HG03060 (cell line): ENCODE data around the gene SLC26A5.

Source experiments
- ATAC-seq: cut with Tn5 transposase; IDR thresholded peaks from one replicate; pipeline ENCODE4 v1.9.1; 2021; ENCODE audit warnings: low read depth, moderate number of reproducible peaks; ENCODE audit not compliant: unreplicated experiment

Gene SLC26A5

DNA sequence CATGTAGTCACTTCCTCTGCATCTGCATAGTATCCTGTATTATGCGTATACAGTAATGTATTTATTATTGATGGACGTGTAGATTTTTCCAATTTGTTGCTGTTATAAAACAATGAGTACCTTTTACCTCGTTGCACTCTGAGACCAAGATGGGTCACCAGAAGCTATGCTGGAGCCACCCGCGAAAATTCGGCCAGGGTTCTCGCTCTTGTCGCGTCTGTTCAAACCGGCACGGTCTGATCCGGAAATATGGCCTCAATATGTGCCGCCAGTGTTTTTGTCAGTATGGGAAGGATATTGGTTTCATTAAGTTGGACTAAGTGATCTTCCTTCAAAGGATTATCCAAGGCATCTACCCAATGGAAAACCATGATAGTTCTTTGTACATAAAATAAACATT lies 97.6 kb downstream of the SLC26A5 start:
- ATAC-seq, result no peak

- peak; percentile 64 for ATAC-seq
Observed at GRCh38 chr7:103347507-103348267, 98.3 kb downstream of the SLC26A5 start, which contains the start of gene PSMC2. Gene PSMC2, plus strand, starts transcription at chr7:103347643. Its CDS starts 69 bp downstream, at chr7:103347712.

GRCh38 chr7:103346396-103346795 lies 99.6 kb downstream of the SLC26A5 start:
- no peak for ATAC-seq

DNA sequence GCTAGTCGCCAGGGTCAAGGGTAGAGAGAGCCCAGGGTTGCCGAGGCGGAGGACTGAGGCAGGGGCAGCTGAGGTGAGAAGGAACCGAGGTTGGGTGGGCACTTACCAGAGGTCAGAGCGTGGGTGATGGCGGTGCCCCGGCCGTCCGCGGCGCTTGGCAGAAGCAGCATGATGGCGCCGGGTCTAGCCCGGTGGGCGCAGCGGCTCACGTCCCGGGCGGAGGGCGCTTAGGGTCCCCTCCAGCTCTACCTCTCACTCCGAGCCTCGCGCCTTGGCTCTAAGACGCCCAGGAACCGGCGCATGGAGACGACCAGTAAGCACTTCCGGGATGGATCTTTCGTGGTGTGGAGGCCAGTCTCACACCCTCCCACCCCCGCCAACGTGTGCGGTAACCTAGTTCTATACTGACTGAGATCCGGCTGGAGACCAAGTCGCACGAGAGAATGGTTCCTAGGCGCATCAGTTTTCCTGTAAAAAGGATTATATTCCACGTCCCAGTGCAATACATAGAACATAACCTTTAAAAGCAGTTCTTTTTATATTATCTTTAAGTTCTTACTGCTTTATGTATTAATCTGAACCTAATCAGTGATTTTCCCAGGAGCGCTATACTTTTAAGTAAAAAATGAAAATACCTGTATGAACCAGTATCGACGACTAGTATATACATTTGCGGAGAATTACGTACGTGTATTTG lies 101.4 kb downstream of the SLC26A5 start, which contains the start of gene DNAJC2:
Gene DNAJC2 (minus strand): TSS at position 315 of the 697 bp plus-strand sequence. CDS start 145 bp downstream, at position 170.
- peak; percentile 63 for ATAC-seq

DNA sequence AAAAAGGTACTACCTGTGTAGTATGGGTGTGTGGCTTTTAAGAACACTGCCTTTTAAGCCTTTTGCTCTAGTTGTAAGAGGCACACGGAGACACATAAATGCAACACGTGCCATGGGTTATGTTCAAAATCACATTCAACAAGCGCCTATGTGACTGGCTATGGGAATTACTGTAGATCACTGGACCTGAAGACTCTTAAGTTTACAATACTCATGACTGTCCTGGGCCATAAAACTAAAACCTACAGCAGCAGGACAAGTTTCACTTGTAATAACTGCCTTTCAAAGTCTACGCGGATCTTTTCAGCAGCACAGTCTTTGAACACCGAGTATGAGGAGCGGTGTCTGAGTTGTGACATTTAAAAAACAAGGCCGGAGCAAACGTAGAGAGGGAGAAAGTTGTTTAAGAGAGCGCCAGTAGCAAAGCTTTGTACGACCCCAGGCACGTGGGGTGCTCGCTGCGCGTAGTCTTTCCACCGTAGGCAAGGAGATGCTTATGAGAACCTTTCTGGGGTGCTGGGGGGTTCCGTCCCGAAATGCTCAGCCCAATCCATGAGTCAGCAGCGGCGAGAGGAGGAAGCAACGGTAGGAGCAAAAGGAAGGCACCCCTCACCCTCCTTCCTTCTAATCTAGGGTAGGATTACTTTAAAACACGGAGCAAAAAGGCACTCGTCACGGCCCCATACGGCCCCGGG lies 102.1 kb downstream of the SLC26A5 start:
- ATAC-seq, result no peak

- ATAC-seq, result no peak
Observed at GRCh38 chr7:103343332-103343731, 102.7 kb downstream of the SLC26A5 start.

GRCh38 chr7:103341466-103341865 lies 104.5 kb downstream of the SLC26A5 start:
- ATAC-seq, result no peak

GRCh38 chr7:103338864-103339263 lies 107.1 kb downstream of the SLC26A5 start:
- no peak for ATAC-seq

DNA sequence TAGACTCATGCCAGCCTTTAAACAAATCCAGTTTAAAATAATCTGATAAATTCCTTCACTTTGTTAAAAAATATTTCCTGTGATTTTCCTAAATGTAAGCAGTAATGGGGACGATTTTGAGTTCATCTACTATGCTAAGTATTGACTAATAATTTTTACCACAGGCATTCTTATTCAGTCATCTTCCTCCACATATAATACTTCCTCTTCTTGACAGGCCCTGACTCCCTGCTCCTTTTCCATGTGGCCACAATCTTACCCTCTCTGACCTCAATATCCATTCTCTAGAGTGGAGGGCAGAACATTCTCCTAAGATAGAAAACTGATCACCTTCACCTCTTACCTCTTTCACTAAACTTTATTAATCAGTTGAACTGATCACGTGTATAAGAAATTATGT lies 109.2 kb downstream of the SLC26A5 start:
- ATAC-seq, result no peak

DNA sequence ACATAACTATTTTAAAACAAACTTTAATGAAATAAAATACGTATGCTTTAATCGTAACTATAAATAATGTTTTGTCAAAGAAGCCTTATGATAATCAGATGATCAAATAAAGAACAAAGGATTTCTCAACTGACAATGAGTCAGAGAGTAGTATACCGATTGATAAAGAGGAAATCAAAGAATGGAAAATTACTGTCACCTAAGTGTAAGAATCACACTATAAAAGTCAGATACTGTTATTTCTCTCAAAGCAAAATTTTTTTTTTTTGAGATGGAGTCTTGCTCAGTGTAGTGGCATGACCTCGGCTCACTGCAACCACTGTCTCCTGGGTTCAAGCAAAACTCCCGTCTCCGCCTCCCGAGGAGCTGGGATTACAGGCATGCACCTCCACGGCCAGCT lies 120.3 kb downstream of the SLC26A5 start:
- ATAC-seq, result no peak
